SHP77 (cell line): ENCODE measurements around the gene NOP53.
"Not testable (repeated sequence)": the region's sequence is repeated elsewhere in the genome, so short reads cannot be mapped to it uniquely, and the experiment has no call there.

Source experiments
- DNase-seq, 2 experiments: peaks; one replicate each; lab custom pipeline; 2025; lab: John Stamatoyannopoulos, UW

The NOP53 gene

GRCh38 chr19:47777245-47778048 is 32.1 kb downstream of the NOP53 start:
- DNase-seq: peak in 1 of 2 experiments; percentile 9

- peak; percentile 69 to 78 for DNase-seq
These were observed 33.0 kb downstream of the NOP53 start, which contains the start of gene SELENOW for GRCh38 chr19:47778049-47778953. Gene SELENOW, plus strand, starts transcription at chr19:47778703. Its CDS starts 83 bp downstream, at chr19:47778786.

- no peak for DNase-seq
These were observed 33.6 kb downstream of the NOP53 start for GRCh38 chr19:47778954-47779351.

- no peak for DNase-seq
These were observed 34.3 kb downstream of the NOP53 start for GRCh38 chr19:47779524-47780214.

GRCh38 chr19:47780215-47780551 is 34.8 kb downstream of the NOP53 start:
- DNase-seq: no peak

- no peak for DNase-seq
These were observed 36.4 kb downstream of the NOP53 start for GRCh38 chr19:47781590-47782262.

- no peak for DNase-seq
These were observed 41.2 kb downstream of the NOP53 start for GRCh38 chr19:47786566-47786965.

- not testable (repeated sequence) for DNase-seq
These were observed 42.0 kb downstream of the NOP53 start for GRCh38 chr19:47787307-47787706.

GRCh38 chr19:47789811-47790210 is 44.5 kb downstream of the NOP53 start:
- not testable (repeated sequence) for DNase-seq

GRCh38 chr19:47790398-47790814 is 45.1 kb downstream of the NOP53 start:
- DNase-seq: peak; percentile 57 to 78

- no peak for DNase-seq
These were observed 47.3 kb downstream of the NOP53 start for GRCh38 chr19:47792616-47793015.

GRCh38 chr19:47794526-47794925 is 49.2 kb downstream of the NOP53 start:
- no peak for DNase-seq

GRCh38 chr19:47796785-47797184 is 51.4 kb downstream of the NOP53 start:
- no peak for DNase-seq

GRCh38 chr19:47797996-47798903 is 52.9 kb downstream of the NOP53 start:
- no peak for DNase-seq

GRCh38 chr19:47798904-47799266 is 53.5 kb downstream of the NOP53 start:
- DNase-seq: no peak

GRCh38 chr19:47801270-47801669 is 55.9 kb downstream of the NOP53 start:
- no peak for DNase-seq

- no peak for DNase-seq
These were observed 57.2 kb downstream of the NOP53 start for GRCh38 chr19:47802521-47803043.

GRCh38 chr19:47803148-47803547 is 57.8 kb downstream of the NOP53 start:
- DNase-seq: not testable (repeated sequence)

GRCh38 chr19:47803671-47804070 is 58.3 kb downstream of the NOP53 start:
- DNase-seq: not testable (repeated sequence)

- DNase-seq: not testable (repeated sequence)
These were observed 59.1 kb downstream of the NOP53 start, which contains the start of gene TPRX1 for GRCh38 chr19:47804451-47804850. Gene TPRX1, minus strand, starts transcription at chr19:47804551. Its CDS starts 12 bp downstream, at chr19:47804539.
